ENCODE measurements around the gene ADARB2. TPM values are rescaled to one million over a fixed set of nuclear protein-coding genes. Genes with fewer than 3 reads are reported as not detected.

The ADARB2 gene
- total and polyA plus RNA-seq, 5 donors from 2014 or later: 0.27 to 2.9 (median 0.69) TPM; not detected in 1

DNA sequence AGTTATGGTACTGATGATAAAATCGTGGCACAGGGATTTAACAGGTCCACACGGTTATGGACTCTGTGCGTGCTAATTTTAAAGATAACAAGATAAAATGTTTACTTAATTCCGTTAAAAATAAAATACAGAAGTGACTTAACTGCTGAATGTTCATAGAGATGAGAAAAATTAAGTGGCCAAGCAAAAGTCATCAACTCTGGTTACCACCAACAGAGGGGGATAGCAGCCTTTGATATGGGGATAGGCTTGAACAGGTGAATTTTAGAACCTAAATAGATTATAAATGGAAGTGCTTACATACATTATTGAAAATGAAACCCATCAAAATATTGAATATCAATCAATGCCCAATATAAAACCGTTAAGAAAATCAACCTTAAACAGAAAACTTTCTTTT is 436.2 kb downstream of the ADARB2 start:
- H3K27me3 ChIP-seq (ENCODE audit: control insufficient read depth, insufficient read depth, low read length): no peaks in the 10 kb centered on the region
- H3K4me3 ChIP-seq (ENCODE audit: low read depth, low read length): no peak overlapping the region
- H3K36me3 Mint-ChIP-seq: no peaks in the 10 kb centered on the region
- no peaks in the 10 kb centered on the region for H3K9me3 Mint-ChIP-seq
- peaks cover under 1% of the 10 kb centered on the region for H3K27me3 Mint-ChIP-seq
- no peak for DNase-seq
- H3K9me3 ChIP-seq (ENCODE audit: control insufficient read depth in 2 of 2, low read length in 2 of 2): no peaks in the 10 kb centered on the region
- no peak overlapping the region for H3K27ac ChIP-seq (ENCODE audit: insufficient read depth, low read length, poor library complexity, severe bottlenecking)
- H3K4me1 Mint-ChIP-seq: peaks cover 0 to 6% (median 1%) of the 10 kb centered on the region in 4 donors
- H3K4me3 Mint-ChIP-seq: no peak overlapping the region
- H3K36me3 ChIP-seq (ENCODE audit: control insufficient read depth, insufficient read depth, low read length): no peaks in the 10 kb centered on the region
- ATAC-seq (ENCODE audit: low read depth in 2 of 2): no peak
- no peaks in the 10 kb centered on the region for H3K4me1 ChIP-seq (ENCODE audit: control insufficient read depth, insufficient read depth, low read length, poor library complexity, severe bottlenecking)
- no peak overlapping the region for H3K27ac Mint-ChIP-seq

DNA sequence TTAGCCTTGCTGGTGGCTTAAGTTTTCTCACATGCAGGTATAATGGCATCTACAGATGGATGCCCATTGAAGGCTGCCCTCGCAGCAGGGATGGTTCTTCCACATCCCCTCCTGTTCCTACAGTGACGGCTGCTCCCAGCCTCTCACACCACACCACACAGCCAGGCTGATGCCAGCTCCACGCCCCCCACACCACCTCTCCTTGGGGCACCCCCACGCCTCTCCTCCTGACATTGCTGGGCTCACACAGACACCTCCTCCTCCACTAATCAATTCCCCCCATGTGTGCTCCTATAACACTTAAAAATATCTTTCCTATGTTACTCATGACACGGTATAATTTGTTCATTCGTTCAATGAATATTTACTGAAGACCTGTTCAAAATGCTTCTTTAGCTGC is 437.1 kb downstream of the ADARB2 start:
- ATAC-seq (ENCODE audit: low read depth in 2 of 2) (no peak), DNase-seq (no peak)
- no peaks in the 10 kb centered on the region for H3K36me3 Mint-ChIP-seq
- H3K9me3 Mint-ChIP-seq: peaks cover 0 to 2% (median 0%) of the 10 kb centered on the region in 7 donors
- Histone ChIP-seq H3K4me3 (ENCODE audit: low read depth, low read length) (no peak overlapping the region), H3K9me3 (ENCODE audit: control insufficient read depth in 2 of 2, low read length in 2 of 2) (no peaks in the 10 kb centered on the region), H3K27ac (ENCODE audit: insufficient read depth, low read length, poor library complexity, severe bottlenecking) (no peak overlapping the region), H3K36me3 (ENCODE audit: control insufficient read depth, insufficient read depth, low read length) (no peaks in the 10 kb centered on the region), H3K4me1 (ENCODE audit: control insufficient read depth, insufficient read depth, low read length, poor library complexity, severe bottlenecking) (no peaks in the 10 kb centered on the region), H3K27me3 (ENCODE audit: control insufficient read depth, insufficient read depth, low read length) (no peaks in the 10 kb centered on the region)
- peaks cover 5% of the 10 kb centered on the region for H3K27me3 Mint-ChIP-seq
- H3K27ac Mint-ChIP-seq: no peak overlapping the region
- no peak overlapping the region for H3K4me3 Mint-ChIP-seq
- H3K4me1 Mint-ChIP-seq: peaks cover 0 to 6% (median 1%) of the 10 kb centered on the region in 4 donors

- Mint-ChIP-seq H3K9me3 (peaks cover 0 to 2% (median 0%) of the 10 kb centered on the region in 7 donors), H3K4me1 (peaks cover 0 to 6% (median 1%) of the 10 kb centered on the region in 4 donors), H3K27ac (no peak overlapping the region), H3K4me3 (no peak overlapping the region), H3K36me3 (no peaks in the 10 kb centered on the region), H3K27me3 (peaks cover 5% of the 10 kb centered on the region)
- no peaks in the 10 kb centered on the region for H3K4me1 ChIP-seq (ENCODE audit: control insufficient read depth, insufficient read depth, low read length, poor library complexity, severe bottlenecking)
- H3K27ac ChIP-seq (ENCODE audit: insufficient read depth, low read length, poor library complexity, severe bottlenecking): no peak overlapping the region
- H3K36me3 ChIP-seq (ENCODE audit: control insufficient read depth, insufficient read depth, low read length): no peaks in the 10 kb centered on the region
- no peak overlapping the region for H3K4me3 ChIP-seq (ENCODE audit: low read depth, low read length)
- H3K27me3 ChIP-seq (ENCODE audit: control insufficient read depth, insufficient read depth, low read length): no peaks in the 10 kb centered on the region
- no peaks in the 10 kb centered on the region for H3K9me3 ChIP-seq (ENCODE audit: control insufficient read depth in 2 of 2, low read length in 2 of 2)
- DNase-seq (no peak), ATAC-seq (ENCODE audit: low read depth in 2 of 2) (no peak)
These were observed 438.1 kb downstream of the ADARB2 start for GRCh38 chr10:1299041-1299726.

- DNase-seq (no peak), ATAC-seq (ENCODE audit: low read depth in 2 of 2) (no peak)
- peaks cover 11% of the 10 kb centered on the region for H3K27me3 Mint-ChIP-seq
- no peaks in the 10 kb centered on the region for H3K9me3 ChIP-seq (ENCODE audit: control insufficient read depth in 2 of 2, low read length in 2 of 2)
- no peak overlapping the region for H3K4me3 Mint-ChIP-seq
- H3K4me3 ChIP-seq (ENCODE audit: low read depth, low read length): no peak overlapping the region
- no peaks in the 10 kb centered on the region for H3K4me1 ChIP-seq (ENCODE audit: control insufficient read depth, insufficient read depth, low read length, poor library complexity, severe bottlenecking)
- peaks cover 0 to 6% (median 6%) of the 10 kb centered on the region in 4 donors for H3K4me1 Mint-ChIP-seq
- peaks cover 0 to 2% (median 0%) of the 10 kb centered on the region in 7 donors for H3K9me3 Mint-ChIP-seq
- no peaks in the 10 kb centered on the region for H3K27me3 ChIP-seq (ENCODE audit: control insufficient read depth, insufficient read depth, low read length)
- H3K36me3 ChIP-seq (ENCODE audit: control insufficient read depth, insufficient read depth, low read length): no peaks in the 10 kb centered on the region
- no peak overlapping the region for H3K27ac ChIP-seq (ENCODE audit: insufficient read depth, low read length, poor library complexity, severe bottlenecking)
- no peaks in the 10 kb centered on the region for H3K36me3 Mint-ChIP-seq
- H3K27ac Mint-ChIP-seq: no peak overlapping the region
These were observed 439.6 kb downstream of the ADARB2 start for GRCh38 chr10:1297566-1298301.

- Histone ChIP-seq H3K27ac (ENCODE audit: insufficient read depth, low read length, poor library complexity, severe bottlenecking) (no peak overlapping the region), H3K27me3 (ENCODE audit: control insufficient read depth, insufficient read depth, low read length) (no peaks in the 10 kb centered on the region), H3K36me3 (ENCODE audit: control insufficient read depth, insufficient read depth, low read length) (no peaks in the 10 kb centered on the region), H3K4me1 (ENCODE audit: control insufficient read depth, insufficient read depth, low read length, poor library complexity, severe bottlenecking) (no peaks in the 10 kb centered on the region), H3K9me3 (ENCODE audit: control insufficient read depth in 2 of 2, low read length in 2 of 2) (no peaks in the 10 kb centered on the region), H3K4me3 (ENCODE audit: low read depth, low read length) (no peak overlapping the region)
- H3K27ac Mint-ChIP-seq: no peak overlapping the region
- no peak overlapping the region for H3K4me3 Mint-ChIP-seq
- DNase-seq: no peak
- H3K36me3 Mint-ChIP-seq: no peaks in the 10 kb centered on the region
- H3K27me3 Mint-ChIP-seq: peaks cover 15% of the 10 kb centered on the region
- peaks cover 0 to 6% (median 6%) of the 10 kb centered on the region in 4 donors for H3K4me1 Mint-ChIP-seq
- H3K9me3 Mint-ChIP-seq: peaks cover 0 to 2% (median 0%) of the 10 kb centered on the region in 7 donors
- no peak for ATAC-seq (ENCODE audit: low read depth in 2 of 2)
These were observed 441.4 kb downstream of the ADARB2 start for GRCh38 chr10:1295756-1296480.

DNA sequence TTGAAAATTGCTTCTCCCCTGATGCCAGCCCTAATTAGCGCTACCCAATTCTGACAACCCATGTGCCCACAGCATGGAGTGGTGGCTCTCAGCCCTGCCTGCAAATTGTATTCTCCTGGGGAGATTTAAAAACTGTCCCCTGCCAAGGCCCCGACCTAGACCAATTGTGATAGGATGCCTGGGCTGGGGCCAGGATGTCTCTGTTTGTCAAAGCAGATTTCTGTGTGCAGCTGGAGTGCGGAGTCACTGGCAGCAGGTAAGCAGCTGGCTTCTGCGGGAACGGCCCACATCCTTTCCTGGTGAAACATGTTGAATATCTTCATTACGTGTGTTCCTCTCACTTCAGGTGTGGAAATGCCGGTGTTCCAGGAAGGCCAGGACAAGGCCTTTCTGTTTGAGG is 442.6 kb downstream of the ADARB2 start:
- Mint-ChIP-seq H3K4me3 (no peak overlapping the region), H3K9me3 (peaks cover 0 to 2% (median 0%) of the 10 kb centered on the region in 7 donors), H3K27me3 (peaks cover 15% of the 10 kb centered on the region), H3K36me3 (no peaks in the 10 kb centered on the region), H3K4me1 (peaks cover 0 to 6% (median 3%) of the 10 kb centered on the region in 4 donors), H3K27ac (peak overlapping the region in 1 of 3 donors; percentile 79)
- Histone ChIP-seq H3K27me3 (ENCODE audit: control insufficient read depth, insufficient read depth, low read length) (no peaks in the 10 kb centered on the region), H3K4me1 (ENCODE audit: control insufficient read depth, insufficient read depth, low read length, poor library complexity, severe bottlenecking) (no peaks in the 10 kb centered on the region), H3K27ac (ENCODE audit: insufficient read depth, low read length, poor library complexity, severe bottlenecking) (no peak overlapping the region), H3K36me3 (ENCODE audit: control insufficient read depth, insufficient read depth, low read length) (no peaks in the 10 kb centered on the region), H3K9me3 (ENCODE audit: control insufficient read depth in 2 of 2, low read length in 2 of 2) (no peaks in the 10 kb centered on the region), H3K4me3 (ENCODE audit: low read depth, low read length) (no peak overlapping the region)
- DNase-seq: no peak
- no peak for ATAC-seq (ENCODE audit: low read depth in 2 of 2)

DNA sequence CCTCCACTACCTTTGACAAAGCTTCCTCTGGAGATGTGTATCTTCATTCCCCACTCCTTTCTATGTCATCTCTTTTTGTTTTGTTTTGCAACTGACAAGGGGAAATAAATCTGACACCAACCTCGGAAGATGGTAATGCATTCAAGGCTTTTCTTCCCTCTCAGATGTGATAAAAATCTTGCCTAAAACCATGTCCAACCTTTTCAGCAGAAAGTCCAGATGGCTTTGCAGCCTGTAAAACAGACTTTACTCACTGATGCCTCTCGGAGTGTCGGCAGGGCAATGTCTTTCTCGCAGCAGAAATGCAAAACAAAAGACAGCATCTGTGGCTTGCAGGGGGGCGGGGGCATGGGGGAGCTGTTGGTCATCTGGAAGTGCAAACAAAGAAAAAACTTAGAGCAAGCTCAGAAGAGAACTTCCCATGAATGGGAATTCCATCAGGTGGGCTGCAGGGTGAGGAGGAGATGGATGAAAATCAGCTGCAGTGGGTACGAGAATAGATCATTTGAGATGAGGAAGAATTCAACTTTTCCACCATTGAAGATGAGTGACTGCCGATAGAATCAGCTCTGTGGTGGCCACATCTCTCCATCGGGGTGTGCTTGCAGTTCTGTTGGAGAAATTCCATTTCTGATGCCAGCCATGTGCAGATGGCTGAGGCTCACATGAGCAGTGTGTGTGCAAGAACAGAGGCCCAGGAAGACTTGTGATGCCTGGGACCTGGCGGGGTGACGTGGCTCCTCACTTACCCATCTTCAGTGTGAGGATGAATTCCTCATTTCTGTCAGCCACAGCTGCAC is 443.5 kb downstream of the ADARB2 start:
- no peak overlapping the region for H3K27ac Mint-ChIP-seq

More for the DNA sequence above, 443.5 kb downstream of the ADARB2 start:
- Histone ChIP-seq H3K4me1 (ENCODE audit: control insufficient read depth, insufficient read depth, low read length, poor library complexity, severe bottlenecking) (no peaks in the 10 kb centered on the region), H3K9me3 (ENCODE audit: control insufficient read depth in 2 of 2, low read length in 2 of 2) (no peaks in the 10 kb centered on the region), H3K27ac (ENCODE audit: insufficient read depth, low read length, poor library complexity, severe bottlenecking) (no peak overlapping the region), H3K4me3 (ENCODE audit: low read depth, low read length) (no peak overlapping the region), H3K27me3 (ENCODE audit: control insufficient read depth, insufficient read depth, low read length) (no peaks in the 10 kb centered on the region), H3K36me3 (ENCODE audit: control insufficient read depth, insufficient read depth, low read length) (no peaks in the 10 kb centered on the region)
- no peak for DNase-seq
- Mint-ChIP-seq H3K27me3 (peaks cover 15% of the 10 kb centered on the region), H3K9me3 (peaks cover 0 to 2% (median 0%) of the 10 kb centered on the region in 7 donors), H3K36me3 (no peaks in the 10 kb centered on the region), H3K4me1 (peaks cover 0 to 6% (median 2%) of the 10 kb centered on the region in 4 donors), H3K4me3 (no peak overlapping the region)
- ATAC-seq (ENCODE audit: low read depth in 2 of 2): no peak
